GM12864 (cell line): Measurements from ENCODE around the gene LY9.

Experiments used
- DNase-seq: peaks from one replicate; pipeline ENCODE4 v3.0.0-alpha.2; 2011; ENCODE audit warnings: low read depth
- H3K4me3 ChIP-seq: 2 replicates; pipeline ENCODE4 v1.5.1; 2011; ENCODE audit warnings: mild to moderate bottlenecking, low read depth, low read length, control low read depth
- TF ChIP-seq, protein P1 (sequence below): IDR thresholded peaks from 2 replicates; pipeline ENCODE4 v1.5.1; 2011; ENCODE audit warnings: low read depth, mild to moderate bottlenecking, moderate library complexity, low read length, control low read depth, inconsistent platforms; ENCODE audit errors: missing control alignments

The LY9 gene

DNA sequence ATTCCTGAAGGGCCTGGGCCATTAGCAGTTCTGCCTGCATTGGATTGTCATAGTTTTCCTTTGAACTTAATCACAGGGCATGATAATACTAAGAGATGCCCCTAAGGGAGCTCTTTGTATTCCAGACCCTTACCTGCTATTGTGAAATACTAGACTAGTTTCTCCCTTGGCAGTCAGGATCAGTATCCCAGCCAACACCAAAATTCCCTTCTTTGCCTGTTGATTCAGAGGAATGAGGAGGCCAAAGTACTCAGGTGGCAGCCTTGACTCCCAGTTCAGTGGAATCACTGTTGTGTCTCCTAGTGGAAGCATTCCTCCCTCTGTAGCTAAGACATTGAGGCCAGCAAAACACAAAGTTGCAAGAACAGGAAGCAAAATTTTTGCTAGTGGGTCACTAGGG lies 36.2 kb upstream of the LY9 start:
- DNase-seq, result no peak
- TF ChIP-seq, protein P1, sequence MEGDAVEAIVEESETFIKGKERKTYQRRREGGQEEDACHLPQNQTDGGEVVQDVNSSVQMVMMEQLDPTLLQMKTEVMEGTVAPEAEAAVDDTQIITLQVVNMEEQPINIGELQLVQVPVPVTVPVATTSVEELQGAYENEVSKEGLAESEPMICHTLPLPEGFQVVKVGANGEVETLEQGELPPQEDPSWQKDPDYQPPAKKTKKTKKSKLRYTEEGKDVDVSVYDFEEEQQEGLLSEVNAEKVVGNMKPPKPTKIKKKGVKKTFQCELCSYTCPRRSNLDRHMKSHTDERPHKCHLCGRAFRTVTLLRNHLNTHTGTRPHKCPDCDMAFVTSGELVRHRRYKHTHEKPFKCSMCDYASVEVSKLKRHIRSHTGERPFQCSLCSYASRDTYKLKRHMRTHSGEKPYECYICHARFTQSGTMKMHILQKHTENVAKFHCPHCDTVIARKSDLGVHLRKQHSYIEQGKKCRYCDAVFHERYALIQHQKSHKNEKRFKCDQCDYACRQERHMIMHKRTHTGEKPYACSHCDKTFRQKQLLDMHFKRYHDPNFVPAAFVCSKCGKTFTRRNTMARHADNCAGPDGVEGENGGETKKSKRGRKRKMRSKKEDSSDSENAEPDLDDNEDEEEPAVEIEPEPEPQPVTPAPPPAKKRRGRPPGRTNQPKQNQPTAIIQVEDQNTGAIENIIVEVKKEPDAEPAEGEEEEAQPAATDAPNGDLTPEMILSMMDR, result no peak
- no peak overlapping the region for H3K4me3 ChIP-seq

DNA sequence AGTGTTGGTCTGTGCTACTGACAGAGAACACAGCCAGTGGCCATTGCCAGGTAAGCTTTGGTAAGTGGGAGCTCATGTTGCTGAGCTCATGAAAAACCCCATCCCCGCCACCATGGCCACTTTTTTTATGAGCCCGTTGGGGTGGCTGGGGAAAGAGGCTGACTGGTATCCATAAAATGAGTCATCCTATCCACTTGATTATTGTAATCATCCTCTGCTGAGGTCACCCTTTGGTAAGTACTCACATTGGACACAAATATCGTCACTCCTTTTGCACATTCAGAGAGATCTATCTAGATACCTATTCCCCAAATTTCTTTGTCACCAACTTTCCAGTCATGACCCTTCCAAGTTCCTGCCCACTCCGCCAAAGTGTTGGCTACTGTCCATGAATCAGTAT lies 34.9 kb upstream of the LY9 start:
- H3K4me3 ChIP-seq, result no peak overlapping the region
- DNase-seq, result no peak
- TF ChIP-seq, protein P1, result no peak

DNA sequence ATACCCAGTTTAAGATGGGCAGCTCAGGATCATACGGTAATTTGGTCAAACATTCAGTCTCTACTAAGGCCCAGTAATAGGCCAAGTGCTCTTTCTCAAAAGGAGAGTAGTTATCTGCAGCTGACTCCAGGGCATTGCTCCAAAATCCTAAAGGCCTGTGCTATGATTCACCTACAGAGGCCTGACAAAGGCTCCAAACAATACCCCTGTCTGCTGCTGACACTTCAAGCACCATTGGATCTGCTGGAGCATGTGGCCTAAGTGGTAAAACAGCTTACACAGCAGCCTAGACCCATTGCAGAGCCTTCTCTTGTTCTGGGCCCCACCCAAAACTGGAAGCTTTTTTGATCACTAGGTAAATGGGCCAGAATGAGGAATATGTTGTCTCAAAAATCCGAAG lies 34.1 kb upstream of the LY9 start:
- H3K4me3 ChIP-seq, result no peak overlapping the region
- no peak for DNase-seq
- TF ChIP-seq, protein P1, result no peak

DNA sequence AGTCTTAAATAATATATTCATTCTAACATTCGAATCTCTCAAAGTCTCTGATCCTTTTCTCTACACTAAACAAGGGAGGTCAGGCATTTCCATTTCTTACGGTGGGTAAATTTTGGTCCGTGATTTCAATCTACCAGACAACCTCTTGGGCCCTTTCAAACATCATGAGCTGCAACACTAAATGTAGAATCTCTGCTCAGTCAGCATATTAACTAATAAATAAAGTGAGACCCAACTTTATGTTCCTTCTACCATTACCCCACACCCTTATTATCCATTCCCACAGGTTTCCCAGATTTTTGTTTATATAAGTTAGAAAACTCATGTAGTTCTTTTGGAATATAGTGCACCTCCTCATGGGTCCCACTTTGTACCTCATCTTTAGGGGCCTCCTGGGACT lies 32.0 kb upstream of the LY9 start:
- no peak for DNase-seq
- TF ChIP-seq, protein P1, result no peak
- H3K4me3 ChIP-seq, result no peak overlapping the region

DNA sequence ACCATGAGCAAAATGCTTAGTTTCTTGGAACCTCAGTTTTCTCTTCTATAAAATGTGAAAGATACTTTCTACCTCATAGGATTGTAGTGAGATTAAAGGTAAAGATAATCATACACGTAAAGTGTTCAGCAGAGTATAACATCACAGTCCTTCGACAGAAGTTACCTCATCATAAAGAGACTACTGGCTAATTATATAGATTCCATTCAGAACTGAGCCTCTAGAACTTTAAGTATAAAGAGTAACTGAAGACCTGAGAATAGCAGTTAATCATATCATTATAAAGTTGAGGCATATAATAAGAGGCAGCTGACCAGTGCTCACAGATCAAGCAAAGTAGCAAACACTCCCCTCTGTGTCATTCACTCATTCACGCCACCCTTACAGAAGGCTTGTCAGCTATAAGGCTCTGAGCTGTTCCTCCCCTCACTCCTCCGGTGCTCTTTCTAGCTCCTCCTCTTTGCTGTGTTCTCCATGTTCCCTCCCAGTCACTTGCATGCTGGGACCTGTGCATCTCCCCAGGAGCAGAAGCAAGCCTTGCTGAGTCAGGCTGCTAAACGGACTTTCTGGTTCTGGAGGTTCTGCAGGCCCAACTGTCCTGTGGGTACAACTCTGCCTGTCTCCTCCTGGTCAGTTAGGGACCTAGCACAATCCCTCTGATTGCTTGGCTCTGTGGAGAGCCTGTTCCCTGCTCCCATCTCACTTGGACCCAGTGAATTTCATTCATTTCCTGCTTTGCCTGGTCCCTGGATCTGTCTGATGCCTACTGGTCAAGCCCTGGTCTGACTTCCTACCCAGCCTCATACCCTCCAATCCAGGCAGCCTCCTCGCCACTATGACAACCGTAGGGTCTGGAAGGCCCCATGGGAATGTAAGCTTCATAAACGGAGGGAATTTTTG lies 28.3 kb upstream of the LY9 start:
- TF ChIP-seq, protein P1, result no peak
- peak overlapping the region; percentile 63 for H3K4me3 ChIP-seq
- DNase-seq, result no peak

DNA sequence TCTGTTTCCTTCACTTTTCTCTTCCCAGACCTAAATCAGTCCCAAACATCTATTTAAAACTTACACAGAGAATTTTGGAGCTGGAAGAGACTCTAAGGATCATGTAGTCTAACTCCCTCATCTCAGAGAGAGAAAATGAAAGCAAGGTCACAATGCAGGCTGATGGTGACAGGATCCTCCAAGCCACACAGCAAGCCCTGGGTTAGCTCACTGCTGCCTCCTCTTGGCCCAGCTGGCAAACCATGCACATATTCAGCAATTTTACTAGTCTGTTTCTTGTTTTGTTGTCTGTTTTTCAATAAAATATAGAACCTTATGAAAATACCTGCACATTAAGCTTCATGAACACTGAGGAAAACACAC lies 27.7 kb upstream of the LY9 start:
- peak; percentile 78 for DNase-seq
- H3K4me3 ChIP-seq, result peak overlapping the region; percentile 63

More for the DNA sequence above, 27.7 kb upstream of the LY9 start:
- TF ChIP-seq, protein P1, result peak; percentile 96
